NCI-H2227 (cell line): Measurements from ENCODE around the gene WEE1.
"Not testable (repeated sequence)": the region's sequence is repeated elsewhere in the genome, so short reads cannot be mapped to it uniquely, and the experiment has no call there.

ENCODE experiments used
- DNase-seq: peaks from one replicate; lab custom pipeline; 2025; ENCODE audit not compliant: unreplicated experiment; lab: John Stamatoyannopoulos, UW

The WEE1 gene

DNA sequence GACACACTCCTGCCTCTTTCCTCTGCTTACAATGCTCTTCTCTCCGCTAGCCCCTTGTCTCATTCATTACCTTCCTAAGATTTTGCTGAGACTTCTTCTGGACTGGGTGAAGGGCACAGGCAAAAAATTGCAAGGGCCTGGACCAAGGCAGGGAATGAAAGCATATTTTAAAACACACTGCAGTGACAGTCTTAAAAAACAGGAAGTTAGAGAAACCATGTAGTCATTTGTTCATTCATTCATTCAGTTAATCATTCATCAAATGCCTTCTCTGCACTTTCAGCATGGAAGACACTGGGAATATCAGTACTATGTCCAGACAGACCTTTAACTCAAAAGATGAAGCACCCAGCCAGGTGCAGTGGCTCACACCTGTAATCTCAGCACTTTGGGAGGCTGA is 45.5 kb downstream of the WEE1 start:
- DNase-seq = no peak

- DNase-seq = no peak
Observed at GRCh38 chr11:9619971-9620370, 46.5 kb downstream of the WEE1 start.

- not testable (repeated sequence) for DNase-seq
Observed at GRCh38 chr11:9622353-9622752, 48.9 kb downstream of the WEE1 start.

GRCh38 chr11:9623053-9623452 is 49.6 kb downstream of the WEE1 start:
- not testable (repeated sequence) for DNase-seq

DNA sequence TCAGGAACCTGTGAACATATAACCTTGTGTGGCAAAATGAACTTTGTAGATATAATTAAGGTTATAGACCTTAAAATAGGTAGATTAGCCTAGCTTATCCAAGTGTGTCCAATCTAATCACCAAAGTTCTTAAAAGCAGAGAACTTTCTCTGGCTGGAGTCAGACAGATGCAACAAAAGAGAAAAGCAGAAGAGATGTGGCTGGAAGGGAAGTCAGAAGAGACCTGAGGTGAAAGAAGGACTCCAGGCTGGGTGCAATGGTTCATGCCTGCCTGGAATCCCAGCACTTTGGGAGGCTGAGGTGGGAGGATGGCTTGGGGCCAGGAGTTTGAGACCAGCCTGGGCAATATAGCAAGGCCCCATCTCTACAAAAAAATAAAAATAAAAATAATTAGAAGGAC is 51.0 kb downstream of the WEE1 start:
- DNase-seq = no peak

DNA sequence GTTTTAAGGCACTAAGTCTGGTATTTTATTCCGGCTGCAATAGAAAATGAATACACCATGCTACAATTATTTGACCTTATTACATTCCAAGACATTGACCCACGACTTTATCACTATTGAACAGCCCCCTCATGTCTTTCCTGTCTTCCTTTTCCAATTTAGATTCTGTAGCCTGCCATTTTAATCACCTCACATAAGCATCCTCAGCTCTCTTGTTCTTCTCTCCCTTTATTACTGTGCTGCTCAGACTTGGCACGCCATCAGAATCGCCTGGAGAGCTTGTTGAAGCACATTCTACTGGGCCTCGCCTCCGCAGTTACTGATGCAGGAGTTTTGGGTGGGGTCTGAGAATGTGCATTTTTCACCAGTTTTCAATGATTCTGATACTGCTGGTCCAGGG is 51.7 kb downstream of the WEE1 start:
- DNase-seq = no peak

DNA sequence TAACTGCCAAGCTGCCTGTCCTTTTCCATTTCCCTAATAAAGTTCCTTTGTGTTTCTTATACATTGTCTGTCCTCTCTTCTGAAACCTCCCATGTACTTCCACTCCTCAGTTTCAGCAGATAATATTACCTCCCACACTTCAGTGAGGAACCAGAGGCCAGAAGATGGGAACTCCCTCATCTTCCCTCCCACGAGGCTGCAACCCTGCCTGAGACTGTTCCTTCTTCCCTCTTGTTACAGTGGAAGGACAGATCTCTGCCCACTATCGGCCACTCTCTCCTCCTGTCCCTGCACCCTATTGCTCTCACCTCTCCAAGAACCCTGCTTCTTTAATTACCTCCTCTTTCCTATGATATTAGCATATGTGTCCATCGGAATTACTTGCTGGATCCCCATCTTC is 52.3 kb downstream of the WEE1 start:
- no peak for DNase-seq

DNA sequence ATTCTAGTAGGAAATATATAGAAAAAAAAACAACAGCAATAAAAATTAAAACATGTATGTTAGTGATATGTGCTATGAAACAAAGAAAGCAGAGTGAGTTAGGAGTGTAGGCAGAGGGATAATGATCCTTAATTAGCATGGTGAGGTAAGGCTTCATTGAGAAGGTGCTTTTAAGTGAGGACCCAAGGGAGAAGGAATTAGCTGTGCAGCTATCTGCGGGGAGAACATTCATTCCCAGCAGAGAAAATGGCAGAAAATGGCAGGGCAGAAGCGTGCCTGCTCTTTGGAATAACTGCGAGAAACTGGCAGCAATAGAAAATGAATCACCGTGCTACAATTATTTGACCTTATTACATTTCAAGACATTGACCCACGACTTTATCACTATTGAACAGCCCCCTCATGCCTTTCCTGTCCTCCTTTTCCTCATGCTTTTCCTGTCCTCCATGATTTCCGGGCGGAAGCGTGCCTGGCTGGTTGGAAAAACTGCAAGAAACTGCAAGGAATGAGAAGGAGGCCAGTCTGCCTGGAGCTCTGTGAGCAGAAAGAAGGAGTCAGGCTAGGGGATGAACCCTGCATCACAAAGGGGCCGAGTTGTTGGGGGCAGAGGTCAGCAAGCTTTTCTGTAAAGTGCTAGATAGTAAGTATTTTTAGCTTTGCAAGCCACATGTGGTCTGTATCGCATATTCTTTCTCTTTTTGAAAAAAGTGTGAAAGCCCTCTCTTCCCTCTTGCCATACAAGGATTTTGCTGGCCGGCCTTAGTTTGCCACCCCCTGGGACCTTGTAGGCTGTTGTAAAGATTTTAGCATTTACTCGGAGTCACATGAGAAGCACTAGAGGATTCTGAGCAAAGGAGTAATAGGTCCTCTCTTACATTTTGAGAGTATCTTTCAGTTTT is 53.3 kb downstream of the WEE1 start:
- peak; percentile 28 for DNase-seq

GRCh38 chr11:9629064-9629463 is 55.6 kb downstream of the WEE1 start:
- DNase-seq = no peak

- DNase-seq = no peak
Observed at GRCh38 chr11:9633679-9634078, 60.2 kb downstream of the WEE1 start.

DNA sequence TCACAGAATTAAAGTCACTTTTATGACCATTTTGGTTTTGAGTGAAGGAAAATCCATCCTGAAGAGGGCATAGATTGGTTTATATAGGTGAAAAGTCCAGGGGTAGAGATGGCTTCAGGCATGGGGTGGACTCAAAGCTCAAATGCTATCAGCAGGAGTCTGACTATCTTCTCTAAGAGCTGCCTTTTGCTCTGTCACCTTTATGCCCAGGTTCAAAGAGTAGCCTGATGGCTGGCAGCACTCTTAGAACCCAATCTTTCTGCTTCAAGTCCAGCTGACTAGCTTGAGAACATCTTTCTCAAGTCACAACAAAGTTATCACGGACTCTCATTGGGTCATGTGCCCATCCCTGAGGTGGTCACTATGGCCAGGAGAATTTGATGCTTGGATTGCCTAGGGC is 63.2 kb downstream of the WEE1 start:
- no peak for DNase-seq

DNA sequence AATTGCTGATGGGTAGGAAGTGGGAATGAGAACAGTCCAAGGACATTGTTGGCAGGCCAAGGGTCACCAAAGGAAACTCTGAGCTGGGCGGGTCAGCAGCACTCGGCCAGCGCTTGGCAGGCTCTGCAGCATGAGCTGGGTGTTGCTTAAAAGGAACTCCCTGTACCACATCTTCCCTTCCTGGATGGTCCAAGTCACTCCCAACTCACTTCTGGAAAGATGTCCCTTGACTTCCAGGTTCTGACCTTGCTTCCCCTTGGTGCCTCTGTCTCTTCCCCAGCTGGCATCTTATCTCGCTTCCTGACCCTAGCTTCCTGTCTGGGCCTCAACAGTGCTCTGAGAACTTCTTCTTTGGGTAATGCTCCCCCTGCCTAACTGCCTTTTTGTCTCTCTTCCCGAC is 65.6 kb downstream of the WEE1 start:
- DNase-seq = no peak
